B cell (primary cell): Measurements from ENCODE around the gene NCOA7.
"Not testable (repeated sequence)": the region's sequence is repeated elsewhere in the genome, so short reads cannot be mapped to it uniquely, and the experiment has no call there.

Experiments
- CTCF ChIP-seq: fragments of 200-600 bp; IDR thresholded peaks from one replicate; pipeline ENCODE4 v1.8.0; 2022; ENCODE audit warnings: antibody characterized with exemption, mild to moderate bottlenecking
- EZH2 ChIP-seq: IDR thresholded peaks from 2 replicates; pipeline ENCODE4 v1.6.1; 2012; ENCODE audit warnings: borderline replicate concordance, low read depth, mild to moderate bottlenecking, moderate library complexity, low read length; ENCODE audit not compliant: insufficient read depth, poor library complexity, severe bottlenecking

DNA sequence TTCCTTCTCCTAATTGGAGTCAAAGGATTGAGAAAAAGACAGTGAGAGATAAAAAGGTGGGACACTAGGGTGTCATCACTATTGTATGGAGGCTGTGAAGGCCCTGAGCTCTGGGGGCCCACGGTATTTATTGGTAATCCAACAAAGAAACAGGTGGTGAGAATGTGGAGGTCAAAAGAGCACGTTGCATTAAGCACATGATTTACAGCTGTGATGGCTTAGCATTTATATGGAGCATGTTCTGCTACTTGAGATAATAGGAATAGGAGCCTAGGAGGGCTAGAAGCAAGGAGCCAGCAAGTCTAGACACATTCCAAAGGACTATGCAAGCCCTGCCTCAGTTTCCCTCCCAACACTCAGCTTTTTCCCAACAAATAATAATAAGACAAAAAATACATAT is 121.7 kb downstream of the NCOA7 start:
- TF ChIP-seq CTCF, EZH2: not testable (repeated sequence)
